GM12874 (cell line): Measurements from ENCODE around the gene RIPK4.

ENCODE experiments used
- CTCF ChIP-seq: IDR thresholded peaks from 2 replicates; pipeline ENCODE4 v1.5.1; 2011; ENCODE audit warnings: low read depth, mild to moderate bottlenecking, control low read depth, low read length, moderate library complexity; ENCODE audit not compliant: insufficient read depth

RIPK4 gene

GRCh38 chr21:41765973-41766882, 624 bp downstream of the RIPK4 start:
- TF ChIP-seq CTCF, result no peak

- TF ChIP-seq CTCF, result no peak
Observed at GRCh38 chr21:41765420-41765821, 1.4 kb downstream of the RIPK4 start.

- no peak for TF ChIP-seq CTCF
Observed at GRCh38 chr21:41764558-41765419, 2.1 kb downstream of the RIPK4 start.

GRCh38 chr21:41763996-41764395, 2.9 kb downstream of the RIPK4 start:
- no peak for TF ChIP-seq CTCF

- TF ChIP-seq CTCF, result no peak
Observed at GRCh38 chr21:41763398-41763931, 3.4 kb downstream of the RIPK4 start.

- no peak for TF ChIP-seq CTCF
Observed at GRCh38 chr21:41762753-41763152, 4.1 kb downstream of the RIPK4 start.
